GM10248 (cell line): ENCODE measurements around the gene SHISA5.

Source experiments
- CTCF ChIA-PET: fragments of 300-600 bp; sonication (Branson Sonifier 250); formaldehyde crosslinking; extraction: SDS; loops from one replicate; lab custom pipeline; 2021; ENCODE audit warnings: antibody characterized with exemption; lab: Yijun Ruan, JAX
- POLR2A ChIA-PET: fragments of 350-650 bp; sonication (Branson Sonifier 250); formaldehyde crosslinking; extraction: SDS; loops from one replicate; lab custom pipeline; 2020; ENCODE audit warnings: antibody characterized with exemption; lab: Yijun Ruan, JAX
- DNase-seq: peaks from one replicate; pipeline ENCODE4 v3.0.0; 2012; ENCODE audit errors: extremely low spot score
- CTCF ChIP-seq: IDR thresholded peaks from 2 replicates; pipeline ENCODE4 v1.5.1; 2012; ENCODE audit warnings: mild to moderate bottlenecking, low read depth; ENCODE audit errors: extremely low read depth, missing control alignments, control extremely low read depth

SHISA5 gene

GRCh38 chr3:48422681-48423080 lies 81.3 kb downstream of the SHISA5 start:
- DNase-seq: no peak
- ChIA-PET CTCF (interaction anchor here (0.8 to 30.6 kb wide), 5 partner anchors 9 to 228 kb away, joined by 3 to 863 read pairs (median 4); partner anchors contain the start of genes CCDC51, PLXNB1 and TMA7), POLR2A (no interaction called here)
- TF ChIP-seq CTCF: no peak

GRCh38 chr3:48422272-48422671 lies 81.7 kb downstream of the SHISA5 start:
- peak; percentile 14 for TF ChIP-seq CTCF
- DNase-seq: no peak
- CTCF ChIA-PET: interaction anchor here (0.8 to 30.6 kb wide), 5 partner anchors 9 to 227 kb away, joined by 3 to 863 read pairs (median 4); partner anchors contain the start of genes CCDC51, PLXNB1 and TMA7
- POLR2A ChIA-PET: no interaction called here

DNA sequence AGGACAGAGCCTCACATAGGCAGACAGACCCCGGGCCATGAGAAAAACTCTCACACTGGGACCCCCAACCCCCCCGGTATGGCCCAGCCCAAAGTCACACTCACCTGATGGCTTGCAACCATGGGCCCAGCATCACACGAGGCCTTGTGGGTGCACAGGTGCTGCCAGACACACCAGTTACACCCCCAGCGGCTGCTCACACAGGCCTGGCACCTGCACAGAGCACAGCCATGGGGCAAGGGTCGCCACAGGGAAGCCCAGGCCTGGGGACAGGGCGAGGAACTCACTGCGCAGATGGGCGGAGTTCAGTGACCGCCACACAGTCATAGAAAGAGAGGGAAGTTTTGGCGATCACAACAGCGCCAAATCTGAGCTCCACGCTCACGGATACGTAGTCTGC lies 83.4 kb downstream of the SHISA5 start:
- no peak for DNase-seq
- no peak for TF ChIP-seq CTCF
- ChIA-PET CTCF (interaction anchor here (22.2 to 30.6 kb wide), 2 partner anchors 8 to 11 kb away, joined by 863 read pairs; partner anchors contain the start of genes CCDC51, PLXNB1 and TMA7), POLR2A (no interaction called here)

DNA sequence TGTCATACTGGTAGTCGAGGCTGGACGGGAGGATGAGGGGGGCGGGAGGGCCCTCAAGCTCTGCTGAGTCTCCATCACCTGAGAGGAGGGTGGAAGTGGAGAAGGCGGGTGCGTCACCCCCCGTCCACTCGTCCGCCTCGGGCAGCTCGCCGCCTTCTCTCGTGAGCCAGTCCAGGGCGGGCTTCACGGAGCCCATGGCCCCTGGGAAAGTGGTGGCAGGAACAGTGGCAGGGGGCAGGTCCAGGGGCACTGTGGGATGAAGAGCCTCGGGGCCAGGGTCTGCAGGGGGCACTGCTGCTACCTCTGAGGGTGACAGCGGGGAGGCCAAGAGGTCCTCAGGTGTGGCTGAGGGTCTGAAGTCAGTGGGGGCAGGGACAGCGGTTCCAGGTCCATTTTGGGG lies 84.4 kb downstream of the SHISA5 start:
- no peak for DNase-seq
- CTCF ChIA-PET: interaction anchor here (0.8 to 30.6 kb wide), 3 partner anchors 12 to 51 kb away, joined by 3 to 863 read pairs (median 11); partner anchors contain the start of genes CCDC51, PLXNB1 and TMA7
- POLR2A ChIA-PET: no interaction called here
- TF ChIP-seq CTCF: no peak

GRCh38 chr3:48419149-48419548 lies 84.8 kb downstream of the SHISA5 start:
- TF ChIP-seq CTCF: no peak
- no peak for DNase-seq
- ChIA-PET CTCF (interaction anchor here (0.8 to 30.6 kb wide), 4 partner anchors 12 to 224 kb away, joined by 3 to 863 read pairs (median 8); partner anchors contain the start of genes CCDC51, PLXNB1 and TMA7), POLR2A (no interaction called here)

GRCh38 chr3:48418651-48419050 lies 85.3 kb downstream of the SHISA5 start:
- CTCF ChIA-PET: interaction anchor here (1.6 to 30.6 kb wide), 3 partner anchors 13 to 224 kb away, joined by 5 to 863 read pairs (median 11); partner anchors contain the start of genes CCDC51, PLXNB1 and TMA7
- DNase-seq: no peak
- POLR2A ChIA-PET: no interaction called here
- TF ChIP-seq CTCF: no peak
